DMS153 (cell line): ENCODE measurements around the gene CDIP1.

ENCODE experiments used
- DNase-seq: peaks from one replicate; lab custom pipeline; 2025; lab: John Stamatoyannopoulos, UW

Gene CDIP1

DNA sequence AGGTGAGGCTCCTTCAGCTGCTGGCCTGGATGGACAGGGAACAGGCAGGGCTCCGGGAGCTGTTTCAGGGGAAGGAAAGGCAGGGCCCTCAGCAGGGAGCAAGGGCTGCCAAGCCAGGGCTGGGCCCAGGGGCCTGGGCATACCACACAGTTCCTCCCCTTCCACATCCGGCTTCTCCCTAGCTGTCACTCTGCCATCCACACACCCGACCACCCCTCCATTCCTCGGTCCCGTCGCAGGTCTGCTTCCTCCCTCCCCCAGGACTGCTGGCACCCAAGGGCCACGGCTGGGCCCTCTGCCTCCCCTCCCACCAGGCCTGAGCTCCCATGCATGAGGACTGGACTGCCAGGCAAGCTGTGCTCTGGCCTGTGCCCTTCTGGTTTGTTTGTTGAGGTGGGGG lies 24.0 kb downstream of the CDIP1 start:
- DNase-seq: no peak

DNA sequence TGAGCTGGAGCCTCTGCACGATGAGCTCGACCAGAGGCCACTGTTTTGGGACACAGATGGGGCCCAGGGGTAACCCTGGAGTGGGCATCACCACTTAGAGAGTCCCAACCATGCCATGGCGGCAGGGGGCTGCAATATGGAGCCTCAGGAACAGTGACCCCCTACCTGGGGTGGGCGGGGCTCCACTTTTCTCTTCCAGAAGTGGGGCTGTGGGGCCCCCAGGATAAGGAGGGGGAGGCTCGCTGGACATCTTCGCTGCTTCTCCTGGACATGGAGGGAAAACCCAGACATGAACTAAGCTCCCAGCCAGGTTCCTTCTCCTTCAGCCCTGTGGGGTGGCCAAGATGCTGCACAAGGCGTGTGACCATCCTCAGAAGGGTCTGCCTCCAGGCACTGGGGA lies 24.7 kb downstream of the CDIP1 start:
- no peak for DNase-seq

DNA sequence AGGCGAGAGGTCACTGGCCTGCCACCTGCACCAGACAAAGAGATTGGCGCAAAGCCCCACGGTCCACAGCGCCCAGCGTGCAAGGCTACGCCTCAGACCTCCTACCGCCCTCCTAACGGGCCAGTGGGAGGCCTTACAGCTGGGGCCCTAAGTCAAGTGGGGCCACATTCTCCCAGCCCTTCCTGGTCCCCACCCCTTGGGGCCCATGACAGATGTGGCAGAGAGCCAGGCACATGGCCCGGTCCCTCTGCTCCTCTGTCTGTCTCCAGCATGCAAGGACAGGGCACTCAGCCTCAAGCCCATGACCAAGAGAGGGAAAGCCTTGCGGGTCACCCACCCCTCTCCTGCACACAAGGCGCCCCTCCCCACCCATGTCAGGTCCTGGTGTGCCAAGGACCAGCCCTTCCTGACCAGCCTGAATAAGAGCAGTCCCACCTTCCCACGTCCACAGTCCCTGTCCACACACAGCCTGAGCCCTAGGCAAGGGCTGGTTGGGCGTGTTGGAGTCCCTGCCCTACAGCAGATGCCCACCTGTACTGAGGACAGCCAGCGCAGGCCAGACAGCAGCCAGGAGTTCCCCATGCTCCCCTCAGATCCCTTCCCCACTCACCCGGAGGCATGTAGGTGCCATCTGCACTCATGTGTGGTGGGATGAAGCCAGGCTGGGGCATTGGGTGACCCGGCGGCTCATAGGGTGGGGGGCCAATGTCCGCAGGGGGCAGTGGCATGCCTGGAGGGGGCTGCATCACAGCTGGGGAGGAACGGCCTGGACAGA lies 25.3 kb downstream of the CDIP1 start:
- no peak for DNase-seq

DNA sequence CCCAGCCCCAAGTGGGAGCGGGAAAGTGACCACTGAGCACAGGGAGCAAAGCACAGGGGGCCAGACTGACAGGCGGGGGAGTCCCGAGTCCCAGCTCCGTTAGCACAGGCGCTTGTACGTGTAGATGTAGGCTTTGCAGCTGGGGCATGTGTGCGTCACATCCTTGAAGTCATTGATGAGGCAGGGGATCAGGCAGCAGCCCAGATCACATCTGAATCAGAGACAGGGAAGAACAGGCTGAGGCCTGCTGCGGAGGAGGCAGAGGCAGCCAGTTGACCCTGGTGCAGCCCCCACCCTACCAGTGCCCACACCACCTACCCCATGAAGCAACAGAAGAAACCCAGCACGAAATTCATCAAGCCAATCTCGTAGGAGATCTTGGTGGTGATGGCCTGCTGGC lies 26.1 kb downstream of the CDIP1 start:
- no peak for DNase-seq

DNA sequence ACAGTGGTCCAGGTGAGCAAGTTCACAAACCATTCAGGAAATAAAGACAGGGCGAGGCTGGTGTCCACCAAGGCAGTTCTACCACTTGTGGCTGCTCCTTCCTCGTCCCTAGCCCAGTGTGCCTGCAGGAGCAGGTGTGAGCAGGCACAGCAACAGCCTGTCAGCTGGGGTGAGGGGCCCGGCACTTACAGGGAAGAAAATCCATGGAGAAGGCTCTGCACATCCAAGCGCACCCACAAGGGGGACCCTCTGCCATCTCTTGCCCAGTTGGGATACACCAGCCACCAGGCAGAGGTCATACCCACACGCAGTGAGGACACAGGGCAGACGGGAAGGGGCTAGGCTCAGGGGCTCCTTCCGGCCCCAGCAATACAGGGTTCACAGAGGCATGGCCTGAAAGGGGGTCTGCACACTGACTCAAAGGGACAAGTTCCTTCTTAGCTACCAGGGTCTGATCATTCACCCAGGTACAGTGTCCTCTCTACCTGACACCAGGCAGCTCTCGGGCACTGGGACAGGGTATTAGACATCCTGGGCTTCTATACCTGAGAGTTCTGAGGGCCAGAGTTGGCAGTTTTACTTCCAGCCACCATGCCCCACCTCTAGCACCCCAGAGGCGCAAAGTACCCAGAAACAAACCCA lies 27.0 kb downstream of the CDIP1 start:
- peak; percentile 7 for DNase-seq

DNA sequence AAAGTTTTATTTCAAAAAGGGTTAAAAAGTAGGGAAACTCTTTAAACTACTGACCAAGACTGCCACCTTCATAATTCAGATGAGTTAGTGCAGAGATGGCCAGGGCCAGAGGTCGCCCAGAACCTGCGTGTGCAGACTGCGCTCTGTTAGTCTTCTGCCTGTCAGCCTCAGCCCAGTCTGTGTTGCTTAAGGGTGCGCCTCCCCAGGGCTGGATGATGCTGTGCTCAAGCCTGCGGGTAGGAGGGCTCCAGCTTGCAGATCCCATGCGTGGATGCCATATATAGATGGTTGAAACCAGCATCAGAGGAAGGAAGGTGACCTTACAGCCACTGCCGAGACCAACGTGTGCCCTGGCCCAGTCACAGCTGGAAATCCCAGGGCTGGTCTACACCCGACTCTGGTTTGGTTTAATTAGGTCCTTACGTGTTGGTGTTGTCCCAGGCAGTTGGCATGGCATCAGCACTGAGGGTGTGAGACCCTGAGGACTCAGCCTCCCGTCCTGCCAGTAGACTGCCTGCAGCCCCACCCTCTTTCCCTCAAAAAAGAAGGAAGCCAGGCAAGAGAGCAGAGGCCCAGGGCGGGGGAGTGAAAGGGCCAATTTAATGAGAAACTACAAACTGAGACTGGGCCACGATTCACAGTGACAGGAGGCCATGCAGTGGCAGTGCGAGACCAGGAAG lies 27.7 kb downstream of the CDIP1 start:
- DNase-seq: no peak

DNA sequence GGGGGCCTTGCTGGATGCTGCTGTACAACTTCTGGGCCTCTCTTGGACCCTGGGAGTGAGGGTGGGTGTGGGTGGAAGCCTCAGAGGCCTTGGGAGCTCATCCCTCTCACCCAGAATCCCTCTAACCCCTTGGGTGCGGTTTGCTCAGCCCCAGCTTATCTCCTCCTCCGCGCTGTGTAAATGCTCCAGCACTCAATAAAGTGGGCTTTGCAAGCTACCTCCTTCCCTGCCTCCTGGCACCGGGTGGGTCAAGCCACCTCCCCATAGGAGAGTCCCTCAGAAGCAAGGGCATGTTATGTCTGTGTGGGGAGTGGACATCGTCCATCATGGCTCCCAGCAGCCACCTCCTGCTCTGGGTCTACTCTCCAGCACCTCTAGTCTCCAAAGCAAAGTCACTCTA lies 28.4 kb downstream of the CDIP1 start:
- DNase-seq: no peak

DNA sequence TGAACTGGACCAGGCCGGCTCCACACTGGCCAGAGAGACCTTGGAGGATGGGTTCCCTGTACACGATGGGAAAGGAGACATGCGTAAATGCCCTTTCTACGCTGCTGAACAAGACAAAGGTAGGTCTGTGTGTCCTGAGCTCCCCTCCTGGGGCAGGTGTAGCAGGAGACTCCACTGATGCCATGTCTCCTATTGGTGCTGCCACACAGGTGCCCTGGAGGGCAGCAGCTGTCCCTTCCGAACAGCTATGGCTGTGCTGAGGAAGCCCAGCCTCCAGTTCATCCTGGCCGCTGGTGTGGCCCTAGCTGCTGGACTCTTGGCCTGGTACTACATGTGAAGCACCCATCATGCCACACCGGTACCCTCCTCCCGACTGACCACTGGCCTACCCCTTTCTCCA lies 29.2 kb downstream of the CDIP1 start:
- DNase-seq: no peak

DNA sequence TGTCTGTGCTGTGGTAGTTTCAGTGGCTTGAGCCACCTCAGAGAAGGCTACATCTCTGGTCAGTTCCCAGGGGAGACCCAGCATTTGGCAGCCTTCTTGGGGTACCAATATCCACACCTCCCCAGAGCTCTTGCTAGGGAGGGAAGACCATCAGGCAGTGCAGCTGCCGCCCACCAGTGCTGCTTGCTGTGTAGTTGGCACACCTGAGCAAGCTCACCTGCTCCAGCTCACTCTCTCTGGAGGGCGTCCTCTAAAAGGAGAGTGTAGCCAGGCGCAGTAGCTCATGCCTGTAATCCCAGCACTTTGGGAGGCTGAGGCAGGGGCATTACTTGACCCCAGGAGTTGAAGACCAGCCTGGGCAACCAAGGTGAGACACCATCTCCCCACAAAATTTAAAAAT lies 29.8 kb downstream of the CDIP1 start:
- DNase-seq: no peak

DNA sequence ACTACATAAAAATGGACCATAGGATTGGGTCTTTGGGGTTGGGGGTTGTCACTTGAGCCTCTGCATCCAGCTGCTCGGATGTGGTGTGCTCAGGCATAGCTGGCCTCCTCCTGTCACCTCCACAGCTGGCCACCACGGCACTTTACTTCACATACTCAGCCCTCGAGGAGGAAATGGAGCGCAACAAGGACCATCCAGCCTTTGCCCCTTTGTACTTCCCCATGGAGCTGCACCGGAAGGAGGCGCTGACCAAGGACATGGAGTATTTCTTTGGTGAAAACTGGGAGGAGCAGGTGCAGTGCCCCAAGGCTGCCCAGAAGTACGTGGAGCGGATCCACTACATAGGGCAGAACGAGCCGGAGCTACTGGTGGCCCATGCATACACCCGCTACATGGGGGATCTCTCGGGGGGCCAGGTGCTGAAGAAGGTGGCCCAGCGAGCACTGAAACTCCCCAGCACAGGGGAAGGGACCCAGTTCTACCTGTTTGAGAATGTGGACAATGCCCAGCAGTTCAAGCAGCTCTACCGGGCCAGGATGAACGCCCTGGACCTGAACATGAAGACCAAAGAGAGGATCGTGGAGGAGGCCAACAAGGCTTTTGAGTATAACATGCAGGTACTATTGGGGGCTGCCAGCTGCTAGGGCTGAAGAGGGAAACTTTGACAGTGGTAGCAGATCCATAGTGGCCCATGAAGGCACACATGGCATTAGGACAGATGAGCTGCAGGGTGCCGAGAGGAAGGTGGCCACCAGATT lies 30.8 kb downstream of the CDIP1 start:
- no peak for DNase-seq

DNA sequence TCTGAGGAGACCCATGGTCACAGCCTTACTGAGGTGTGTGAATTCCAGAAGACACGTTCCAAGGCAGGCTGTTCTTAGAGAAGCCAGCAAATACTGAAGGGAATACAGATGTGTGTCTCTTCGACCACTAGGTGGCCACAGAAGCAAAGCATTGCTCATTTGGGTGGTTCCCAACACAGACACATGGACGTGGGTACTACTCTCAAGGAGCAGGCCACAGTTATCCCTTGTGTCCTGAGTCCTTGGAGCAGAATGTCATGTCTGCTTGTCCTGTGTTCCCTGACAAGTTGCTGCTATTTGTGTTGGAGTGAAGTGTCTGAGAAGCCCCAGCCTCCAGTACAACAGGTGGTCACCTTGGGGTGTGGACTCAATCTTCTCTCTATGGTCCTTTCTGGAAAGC lies 32.1 kb downstream of the CDIP1 start:
- DNase-seq: peak; percentile 5

DNA sequence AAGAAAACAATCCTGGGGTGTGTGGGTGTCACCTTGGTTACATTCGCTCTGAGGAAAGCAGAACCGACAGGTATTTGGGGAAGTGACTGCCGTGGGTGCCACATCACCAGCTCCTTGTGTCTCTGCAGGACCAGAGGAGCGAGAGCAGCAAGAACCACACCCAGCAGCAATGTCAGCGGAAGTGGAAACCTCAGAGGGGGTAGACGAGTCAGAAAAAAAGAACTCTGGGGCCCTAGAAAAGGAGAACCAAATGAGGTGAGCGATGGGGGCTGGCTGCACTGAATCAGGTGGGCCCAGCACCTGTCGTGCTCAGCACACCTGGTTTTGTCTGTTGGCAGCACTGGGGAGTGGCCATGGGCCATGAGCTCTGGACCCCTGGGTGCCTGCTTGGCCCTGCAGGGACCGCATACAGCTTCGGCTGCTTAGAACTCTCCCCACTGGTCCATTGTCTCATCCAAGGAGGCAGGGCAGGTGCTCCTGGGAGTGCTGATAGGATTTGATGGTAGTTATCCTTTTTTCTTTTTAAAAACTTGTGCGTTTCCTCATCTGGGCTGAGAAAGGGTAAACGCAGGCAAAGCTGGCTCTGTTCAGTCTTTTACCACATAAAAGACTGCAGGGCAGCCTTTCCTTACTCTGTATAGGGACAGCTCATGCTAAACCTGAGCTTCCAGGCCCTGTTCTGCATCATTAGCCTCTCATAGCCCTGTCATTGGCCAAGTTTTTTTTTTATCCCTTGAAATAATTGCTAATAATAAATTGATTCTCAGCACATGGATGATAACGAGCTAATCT lies 33.0 kb downstream of the CDIP1 start:
- DNase-seq: no peak

DNA sequence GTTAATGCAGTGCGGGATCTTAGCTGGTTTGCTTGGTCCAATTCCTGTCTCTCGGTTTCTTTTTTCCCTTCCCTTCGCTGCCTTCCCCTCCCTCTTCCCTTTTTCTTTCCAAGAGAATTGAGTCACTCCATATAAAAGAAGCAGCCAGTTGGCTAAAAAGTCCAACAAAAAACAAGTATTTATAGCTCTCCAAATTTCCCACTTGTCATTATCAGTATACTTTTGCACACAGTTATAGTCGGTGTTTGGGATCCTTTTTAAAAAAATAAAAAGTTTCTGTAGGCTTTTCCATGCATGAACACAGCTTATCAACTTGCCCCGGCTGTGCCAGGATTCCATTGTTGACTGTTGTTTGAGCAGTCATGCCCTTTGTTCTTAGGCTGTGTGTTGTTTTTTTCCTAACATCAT lies 37.5 kb downstream of the CDIP1 start:
- DNase-seq: no peak

DNA sequence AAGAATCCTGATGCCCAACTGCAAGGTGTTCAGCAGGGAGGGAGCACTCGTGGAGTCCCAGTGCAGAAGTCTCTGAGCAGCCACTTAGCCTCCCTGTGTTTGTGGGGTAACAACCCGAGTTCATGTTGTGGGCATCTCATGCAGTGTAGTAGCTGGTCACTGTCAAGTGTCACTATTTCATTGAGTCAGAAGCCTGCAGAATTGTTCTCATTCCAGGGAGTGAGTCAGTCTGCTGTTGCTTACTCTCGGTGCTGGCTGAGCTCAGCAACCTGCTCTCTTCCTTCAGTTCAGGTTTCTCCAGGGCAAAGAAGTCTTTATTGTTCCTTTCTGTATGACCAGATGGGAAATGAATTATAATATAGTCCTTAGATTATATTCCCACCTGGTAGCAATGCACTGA lies 38.3 kb downstream of the CDIP1 start:
- DNase-seq: no peak

DNA sequence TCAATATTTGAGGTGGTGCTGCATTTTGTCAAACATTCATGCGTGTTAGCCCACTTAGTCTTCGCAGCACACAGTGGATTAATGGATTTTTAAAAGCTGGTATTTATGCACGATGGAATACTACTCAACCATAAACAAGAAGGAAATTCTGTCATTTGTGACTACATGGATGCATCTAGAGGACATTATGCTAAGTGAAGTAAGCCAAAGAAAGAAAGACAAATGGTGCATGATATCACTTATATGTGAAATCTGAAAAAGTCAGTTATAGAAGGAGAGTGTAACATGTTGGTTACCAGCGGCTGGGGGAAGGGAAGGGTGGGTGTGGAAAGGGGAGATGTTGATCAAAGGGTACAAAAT lies 39.4 kb downstream of the CDIP1 start:
- no peak for DNase-seq

DNA sequence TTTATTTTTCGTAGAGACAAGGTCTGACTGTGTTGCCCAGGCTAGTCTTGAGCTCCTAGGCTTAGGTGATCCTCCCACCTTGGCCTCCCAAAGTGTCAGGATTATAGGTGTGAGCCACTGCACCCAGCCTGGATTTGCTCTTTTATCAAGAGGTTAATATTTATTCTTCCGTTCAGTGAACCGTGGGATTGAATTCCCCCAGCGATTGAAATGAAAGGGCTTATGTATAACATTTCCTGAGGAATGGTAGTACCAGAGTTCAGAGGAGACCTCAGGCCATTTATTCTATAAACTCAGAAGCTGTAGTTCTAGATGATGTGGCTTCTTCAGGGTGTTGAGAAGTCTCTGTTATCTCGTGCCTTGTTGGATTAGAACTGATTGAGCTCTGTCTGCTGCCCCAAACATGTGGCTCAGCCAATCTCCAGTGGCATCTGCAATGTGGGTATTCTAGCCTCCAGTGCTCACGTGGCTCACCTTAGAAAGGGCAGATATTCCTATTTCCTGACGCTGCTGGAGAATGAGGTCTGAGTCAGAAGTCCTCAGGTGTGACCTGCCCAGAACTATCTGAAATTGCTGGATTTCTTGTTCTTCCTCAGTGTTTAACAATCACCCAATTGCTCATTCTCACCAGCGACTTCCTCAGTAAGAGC lies 39.9 kb downstream of the CDIP1 start:
- no peak for DNase-seq

DNA sequence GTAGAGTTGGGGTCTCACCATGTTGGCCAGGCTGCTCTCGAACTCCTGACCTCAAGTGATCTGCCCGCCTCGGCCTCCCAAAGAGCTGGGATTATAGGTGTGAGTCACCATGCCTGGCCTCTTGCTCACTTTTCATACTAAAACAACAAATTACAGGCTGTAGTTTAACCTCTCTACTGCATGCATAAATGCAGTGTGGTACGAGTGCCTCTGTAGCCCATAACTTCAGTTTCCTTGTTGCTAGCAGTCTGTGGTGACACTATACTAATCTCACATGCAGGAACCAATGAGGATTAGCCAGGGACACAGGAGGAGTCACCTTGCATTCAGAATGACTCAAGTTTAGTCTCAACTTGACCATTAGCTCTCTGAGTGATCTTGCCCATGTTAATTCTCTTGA lies 42.3 kb downstream of the CDIP1 start:
- DNase-seq: no peak

DNA sequence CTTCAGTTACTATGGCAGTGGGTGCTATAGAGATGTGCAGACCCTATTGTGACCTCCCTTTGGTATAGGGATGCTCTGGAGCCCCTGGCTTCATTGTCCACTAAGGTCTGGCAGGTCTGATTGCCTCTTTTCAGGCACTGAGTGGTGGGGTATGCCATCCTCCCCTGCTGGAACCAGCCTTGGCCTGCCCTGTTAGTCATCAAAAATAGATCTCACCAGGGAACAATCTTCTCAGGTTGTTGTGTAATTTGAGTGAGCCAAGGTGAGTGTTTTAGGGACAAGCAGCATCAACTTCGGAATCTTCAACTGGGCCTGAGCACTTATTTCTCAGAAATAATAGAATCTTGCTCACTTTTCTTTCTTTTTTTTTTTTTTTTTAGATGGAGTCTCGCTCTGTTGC lies 42.8 kb downstream of the CDIP1 start:
- no peak for DNase-seq

DNA sequence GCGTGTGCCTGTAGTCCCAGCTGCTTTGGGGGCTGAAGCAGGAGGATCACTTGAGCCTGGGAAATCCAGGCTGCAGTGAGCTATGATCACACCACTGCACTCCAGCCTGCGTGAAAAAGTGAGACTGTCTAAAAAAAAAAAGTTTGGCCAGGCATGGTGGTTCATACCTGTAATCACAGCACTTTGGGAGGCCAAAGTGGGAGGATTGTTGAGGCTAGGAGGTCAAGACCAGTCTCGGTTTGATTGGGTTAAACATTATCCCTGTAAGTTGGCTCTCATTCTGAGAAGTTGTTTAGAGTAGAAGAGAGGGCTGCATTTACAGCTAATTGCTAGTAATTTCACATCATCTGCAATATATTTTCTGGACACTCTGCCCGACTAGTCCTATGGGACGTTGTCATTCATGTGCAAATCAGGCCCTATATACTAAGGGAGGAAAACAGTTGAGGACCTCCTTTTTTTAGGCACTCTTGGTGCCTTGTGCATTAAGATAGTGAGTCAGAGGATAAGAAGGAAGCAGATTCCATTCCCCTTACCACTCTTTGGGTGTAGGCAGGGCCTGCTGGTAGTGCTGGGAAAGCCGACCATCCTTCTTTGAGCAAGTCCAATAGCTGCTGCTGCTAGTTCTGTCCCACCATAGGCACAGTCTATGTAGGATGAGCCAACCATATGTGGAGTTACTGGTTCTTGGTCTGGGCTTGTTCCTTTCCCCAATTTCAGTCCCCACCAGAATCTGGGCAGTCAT lies 43.7 kb downstream of the CDIP1 start:
- DNase-seq: no peak

DNA sequence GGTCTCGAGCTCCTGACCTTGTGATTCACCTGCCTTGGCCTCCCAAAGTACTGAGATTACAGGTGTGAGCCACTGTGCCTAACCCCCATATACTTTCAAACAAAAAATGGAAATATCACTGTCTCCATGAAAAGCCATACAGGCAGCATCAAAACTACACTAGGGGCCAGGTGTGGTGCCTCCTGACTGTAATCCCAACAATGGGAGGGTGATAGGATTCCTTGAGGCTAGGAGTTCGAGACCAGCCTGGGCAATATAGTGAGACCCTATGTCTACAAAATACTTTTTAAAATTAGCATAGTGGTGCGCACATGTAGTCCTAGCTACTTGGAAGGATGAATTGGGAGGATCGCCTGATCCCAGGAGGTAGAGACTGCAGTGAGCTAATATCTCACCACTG lies 46.7 kb downstream of the CDIP1 start:
- DNase-seq: no peak

DNA sequence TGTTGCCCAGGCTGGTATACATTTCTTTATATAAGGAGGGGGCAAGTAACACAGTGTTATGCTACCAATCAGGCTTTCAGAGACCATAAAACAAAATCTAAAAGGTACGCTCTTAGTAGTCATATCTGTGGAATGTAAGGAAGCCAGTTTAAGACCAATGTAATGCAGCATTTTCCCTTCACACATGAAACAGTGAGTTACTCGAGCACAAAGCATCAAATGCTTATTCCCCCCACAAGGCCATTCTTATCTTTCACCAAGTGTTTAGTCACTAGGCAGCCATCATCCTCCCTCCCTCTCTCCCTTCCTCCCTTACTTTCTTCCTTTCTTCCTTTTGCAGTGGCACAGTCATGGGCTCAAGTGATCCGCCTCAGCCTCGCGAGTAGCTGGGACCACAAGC lies 49.5 kb downstream of the CDIP1 start:
- no peak for DNase-seq
